ENCODE measurements around the gene ZNF142.

The ZNF142 gene

DNA sequence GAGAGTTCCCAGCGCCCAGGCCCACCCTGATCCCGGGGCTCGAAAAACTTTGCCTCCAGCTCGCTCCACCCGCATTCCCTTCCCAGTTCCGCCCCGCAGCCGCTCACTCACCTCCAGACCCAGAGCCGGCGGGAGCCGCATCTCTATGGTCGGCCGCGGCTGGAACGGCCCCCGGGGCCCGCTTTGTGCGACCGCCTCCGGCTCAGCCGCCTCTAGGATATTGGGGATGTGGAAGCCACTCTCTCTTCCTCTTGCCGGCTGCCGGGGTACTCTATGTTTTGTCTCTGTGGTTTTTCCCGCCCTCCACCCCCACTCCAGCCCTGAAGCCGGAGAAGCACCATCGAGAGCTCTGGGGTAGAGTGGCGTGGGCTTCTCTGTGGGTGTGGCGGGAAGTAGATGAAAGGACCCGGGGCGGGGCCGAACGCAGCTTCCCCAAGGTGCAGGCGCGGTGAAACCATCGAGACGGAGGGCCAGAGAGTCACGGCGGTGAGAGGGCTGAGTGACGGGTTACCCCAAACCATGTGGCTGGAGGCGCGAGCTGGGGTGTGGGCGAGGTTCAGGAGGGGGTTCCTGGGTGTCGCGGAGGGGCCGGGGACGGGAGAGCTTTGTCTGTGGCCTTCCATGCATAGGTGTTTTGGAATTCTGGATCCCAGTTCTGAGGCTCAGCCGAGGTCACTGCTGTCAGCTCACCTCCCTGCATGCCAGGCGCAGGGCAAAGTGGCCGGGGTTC is at the start of gene ZNF142, which contains the start of gene BCS1L:
Gene ZNF142 (minus strand): TSS at position 366 of the 730 bp plus-strand sequence. CDS start 3,194 bp downstream, outside the sequence.
Gene BCS1L (plus strand): TSS at position 426 of the 730 bp plus-strand sequence. CDS start 1,305 bp downstream, outside the sequence.
- POLR2A ChIA-PET: interaction anchor here (0.8 to 2.8 kb wide), 12 partner anchors 9 to 386 kb away, joined by 3 to 39 read pairs (median 4); partner anchors contain the start of genes RNF25, STK36 and TTLL4
- DNase-seq (ENCODE audit: extremely low spot score): peak; percentile 90
- TF ChIP-seq, protein P1, sequence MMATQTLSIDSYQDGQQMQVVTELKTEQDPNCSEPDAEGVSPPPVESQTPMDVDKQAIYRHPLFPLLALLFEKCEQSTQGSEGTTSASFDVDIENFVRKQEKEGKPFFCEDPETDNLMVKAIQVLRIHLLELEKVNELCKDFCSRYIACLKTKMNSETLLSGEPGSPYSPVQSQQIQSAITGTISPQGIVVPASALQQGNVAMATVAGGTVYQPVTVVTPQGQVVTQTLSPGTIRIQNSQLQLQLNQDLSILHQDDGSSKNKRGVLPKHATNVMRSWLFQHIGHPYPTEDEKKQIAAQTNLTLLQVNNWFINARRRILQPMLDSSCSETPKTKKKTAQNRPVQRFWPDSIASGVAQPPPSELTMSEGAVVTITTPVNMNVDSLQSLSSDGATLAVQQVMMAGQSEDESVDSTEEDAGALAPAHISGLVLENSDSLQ (IDR thresholded peaks at IDR 0.05): peak; percentile 91
- no peak for TF ChIP-seq FOXK2 (IDR thresholded peaks at IDR 0.05)
- CTCF ChIA-PET: interaction anchor here (0.7 to 2.0 kb wide), 12 partner anchors 12 to 328 kb away, joined by 3 to 7 read pairs (median 4); partner anchors contain the start of genes RNF25, STK36 and TTLL4

- no peak for DNase-seq (ENCODE audit: extremely low spot score)
- ChIA-PET CTCF (interaction anchor here (0.8 to 1.1 kb wide), 2 partner anchors 11 to 21 kb away, joined by 3 read pairs; no protein-coding TSS in a partner anchor), POLR2A (no interaction called here)
- no peak for TF ChIP-seq TARDBP (IDR thresholded peaks at IDR 0.05)
- TF ChIP-seq LEF1 (IDR thresholded peaks at IDR 0.05; ENCODE audit: borderline replicate concordance): no peak
- TF ChIP-seq CTBP1 (IDR thresholded peaks at IDR 0.05; ENCODE audit: borderline replicate concordance): no peak
- TF ChIP-seq SP1 (IDR thresholded peaks at IDR 0.05): no peak
- no peak for TF ChIP-seq BHLHE40 (IDR thresholded peaks at IDR 0.05; ENCODE audit: borderline replicate concordance)
- TF ChIP-seq, protein P1 (IDR thresholded peaks at IDR 0.05): no peak
- no peak for TF ChIP-seq NFRKB (IDR thresholded peaks at IDR 0.05)
- TF ChIP-seq ELF4 (IDR thresholded peaks at IDR 0.05): no peak
- TF ChIP-seq FOXM1 (IDR thresholded peaks at IDR 0.05; ENCODE audit: borderline replicate concordance): no peak
- TF ChIP-seq FOXK2 (IDR thresholded peaks at IDR 0.05): no peak
- no peak for TF ChIP-seq ZNF384 (IDR thresholded peaks at IDR 0.05)
- no peak for TF ChIP-seq L3MBTL2 (conservative IDR thresholded peaks at IDR 0.05)
- no peak for TF ChIP-seq ARNT (IDR thresholded peaks at IDR 0.05)
These were observed 48.7 kb upstream of the ZNF142 start for GRCh38 chr2:218708086-218708485.

DNA sequence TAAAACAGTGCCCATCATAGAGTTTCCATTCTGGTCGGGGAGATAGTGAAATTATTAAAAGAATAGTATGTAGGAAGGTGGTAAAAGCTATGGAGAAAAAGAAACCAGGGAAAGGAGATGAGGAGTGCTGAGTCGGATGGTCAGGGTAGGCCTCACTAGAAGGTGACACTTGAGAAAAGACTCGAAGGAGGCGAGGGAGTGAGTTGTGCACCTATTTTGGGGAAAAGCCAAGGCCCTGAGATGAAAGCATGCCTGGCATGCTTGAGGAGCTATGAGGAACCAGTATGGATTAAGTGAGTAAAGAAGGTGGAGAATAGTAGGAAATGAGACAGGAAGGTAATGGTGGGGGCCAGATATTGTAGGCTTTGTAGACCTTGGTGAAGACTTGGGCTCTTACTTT is 43.9 kb upstream of the ZNF142 start:
- TF ChIP-seq ZNF384 (IDR thresholded peaks at IDR 0.05) (no peak), ARNT (IDR thresholded peaks at IDR 0.05) (no peak), TARDBP (IDR thresholded peaks at IDR 0.05) (no peak), FOXA1 (IDR thresholded peaks at IDR 0.05) (no peak), ELF4 (IDR thresholded peaks at IDR 0.05) (no peak), NFRKB (IDR thresholded peaks at IDR 0.05) (no peak), HDGF (IDR thresholded peaks at IDR 0.05; ENCODE audit: borderline replicate concordance) (no peak), CTBP1 (IDR thresholded peaks at IDR 0.05; ENCODE audit: borderline replicate concordance) (no peak), FOXM1 (IDR thresholded peaks at IDR 0.05; ENCODE audit: borderline replicate concordance) (no peak), SP1 (IDR thresholded peaks at IDR 0.05) (no peak), SUZ12 (IDR thresholded peaks at IDR 0.05) (no peak), FOXK2 (IDR thresholded peaks at IDR 0.05) (no peak), BHLHE40 (IDR thresholded peaks at IDR 0.05; ENCODE audit: borderline replicate concordance) (no peak), L3MBTL2 (conservative IDR thresholded peaks at IDR 0.05) (no peak), LEF1 (IDR thresholded peaks at IDR 0.05; ENCODE audit: borderline replicate concordance) (no peak)
- TF ChIP-seq, protein P1 (IDR thresholded peaks at IDR 0.05): no peak
- POLR2A ChIA-PET: no interaction called here
- DNase-seq (ENCODE audit: extremely low spot score): no peak
- CTCF ChIA-PET: no interaction called here

GRCh38 chr2:218701806-218702205 is 42.4 kb upstream of the ZNF142 start:
- DNase-seq (ENCODE audit: extremely low spot score): no peak
- ChIA-PET POLR2A (interaction anchor here (0.8 kb wide), 1 partner anchor 8 kb away, joined by 3 read pairs; no protein-coding TSS in a partner anchor), CTCF (no interaction called here)
- TF ChIP-seq L3MBTL2 (conservative IDR thresholded peaks at IDR 0.05) (no peak), FOXK2 (IDR thresholded peaks at IDR 0.05) (no peak), ELF4 (IDR thresholded peaks at IDR 0.05) (no peak)

DNA sequence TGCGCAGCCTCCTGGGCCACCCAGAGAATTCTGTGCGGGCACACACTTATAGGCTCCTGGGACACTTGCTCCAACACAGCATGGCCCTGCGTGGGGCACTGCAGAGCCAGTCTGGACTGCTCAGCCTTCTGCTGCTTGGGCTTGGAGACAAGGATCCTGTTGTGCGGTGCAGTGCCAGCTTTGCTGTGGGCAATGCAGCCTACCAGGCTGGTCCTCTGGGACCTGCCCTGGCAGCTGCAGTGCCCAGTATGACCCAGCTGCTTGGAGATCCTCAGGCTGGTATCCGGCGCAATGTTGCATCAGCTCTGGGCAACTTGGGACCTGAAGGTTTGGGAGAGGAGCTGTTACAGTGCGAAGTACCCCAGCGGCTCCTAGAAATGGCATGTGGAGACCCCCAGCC is 39.5 kb upstream of the ZNF142 start:
- ChIA-PET CTCF (no interaction called here), POLR2A (interaction anchor here (0.5 kb wide), 1 partner anchor 580 kb away, joined by 3 read pairs; no protein-coding TSS in a partner anchor)
- no peak for TF ChIP-seq ELF4 (IDR thresholded peaks at IDR 0.05)
- TF ChIP-seq TARDBP (IDR thresholded peaks at IDR 0.05): no peak
- no peak for TF ChIP-seq FOXA1 (IDR thresholded peaks at IDR 0.05)
- no peak for TF ChIP-seq FOXK2 (IDR thresholded peaks at IDR 0.05)
- TF ChIP-seq L3MBTL2 (conservative IDR thresholded peaks at IDR 0.05): no peak
- TF ChIP-seq FOXM1 (IDR thresholded peaks at IDR 0.05; ENCODE audit: borderline replicate concordance): no peak
- no peak for TF ChIP-seq HDGF (IDR thresholded peaks at IDR 0.05; ENCODE audit: borderline replicate concordance)
- DNase-seq (ENCODE audit: extremely low spot score): no peak

GRCh38 chr2:218694405-218695145 is 35.2 kb upstream of the ZNF142 start:
- ChIA-PET POLR2A (no interaction called here), CTCF (interaction anchor here (0.9 kb wide), 1 partner anchor 16 kb away, joined by 3 read pairs; the partner anchor contains the start of gene TTLL4)
- TF ChIP-seq FOXA1 (IDR thresholded peaks at IDR 0.05) (no peak), ARNT (IDR thresholded peaks at IDR 0.05) (no peak), HDGF (IDR thresholded peaks at IDR 0.05; ENCODE audit: borderline replicate concordance) (no peak), CTBP1 (IDR thresholded peaks at IDR 0.05; ENCODE audit: borderline replicate concordance) (no peak), ZNF384 (IDR thresholded peaks at IDR 0.05) (no peak), TARDBP (IDR thresholded peaks at IDR 0.05) (no peak), ELF4 (IDR thresholded peaks at IDR 0.05) (no peak), SUZ12 (IDR thresholded peaks at IDR 0.05) (no peak), FOXM1 (IDR thresholded peaks at IDR 0.05; ENCODE audit: borderline replicate concordance) (no peak), FOXK2 (IDR thresholded peaks at IDR 0.05) (no peak), SP1 (IDR thresholded peaks at IDR 0.05) (no peak)
- TF ChIP-seq, protein P1 (IDR thresholded peaks at IDR 0.05): no peak
- DNase-seq (ENCODE audit: extremely low spot score): no peak
